IMR-90 (cell line): ENCODE data around the gene NT5C3B. TPM values are rescaled to one million over a fixed set of nuclear protein-coding genes. Genes with fewer than 3 reads are reported as not detected.
A peak's percentile ranks its signal among the peaks of the same experiment; 100 is the strongest.

Experiments used
- ATAC-seq: fragments of 200-7000 bp; cut with Tn5 transposase; 2 replicates; pipeline ENCODE4 v1.9.1; 2020; ENCODE audit warnings: low read depth, mild to moderate bottlenecking, moderate library complexity
- BruUV-seq: library from RNA; stranded (reverse); fragments of 400-500 nt; replicated peaks from 2 replicates; lab custom pipeline; 2021; lab: Mats Ljungman, UMichigan
- CTCF ChIA-PET: fragments of 300-600 bp; formaldehyde crosslinking; extraction: SDS; loops from one replicate; lab custom pipeline; 2021; ENCODE audit warnings: antibody characterized with exemption; lab: Yijun Ruan, JAX
- POLR2A ChIA-PET: fragments of 300-600 bp; sonication (Branson Sonifier 250); formaldehyde crosslinking; loops from one replicate; lab custom pipeline; 2022; ENCODE audit warnings: antibody characterized with exemption; ENCODE audit not compliant: unreplicated experiment; lab: Charles Lee
- DNase-seq: peaks from one replicate; pipeline ENCODE4 v3.0.0; 2013
- H2AFZ ChIP-seq: replicated peaks from 2 replicates; pipeline ENCODE3; 2013; ENCODE audit warnings: low read length, mild to moderate bottlenecking; ENCODE audit not compliant: poor library complexity
- H2AK5ac ChIP-seq: 2 replicates; pipeline ENCODE4 v1.6.1; 2013; ENCODE audit warnings: low read depth, low read length, inconsistent platforms
- H2AK9ac ChIP-seq: replicated peaks from 2 replicates; pipeline ENCODE3; 2013; ENCODE audit warnings: mild to moderate bottlenecking, low read depth, low read length, moderate library complexity; ENCODE audit not compliant: poor library complexity
- H2BK120ac ChIP-seq: 2 replicates; pipeline ENCODE4 v1.6.1; 2013; ENCODE audit warnings: low read depth, low read length, inconsistent platforms
- H2BK15ac ChIP-seq: 3 replicates; pipeline ENCODE4 v1.6.1; 2013; ENCODE audit warnings: low read depth, low read length, inconsistent platforms
- H2BK20ac ChIP-seq: 2 replicates; pipeline ENCODE4 v1.6.1; 2013; ENCODE audit warnings: low read depth, mild to moderate bottlenecking, inconsistent platforms, low read length, moderate library complexity
- H2BK5ac ChIP-seq: 2 replicates; pipeline ENCODE4 v1.6.1; 2013; ENCODE audit warnings: mild to moderate bottlenecking, low read depth, low read length, inconsistent platforms; ENCODE audit not compliant: poor library complexity, severe bottlenecking
- H3K14ac ChIP-seq: replicated peaks from 2 replicates; pipeline ENCODE4 v1.6.1; 2013; ENCODE audit warnings: low read depth, low read length, inconsistent platforms
- H3K18ac ChIP-seq: 2 replicates; pipeline ENCODE4 v1.6.1; 2013; ENCODE audit warnings: low read depth, low read length, control low read depth
- H3K23ac ChIP-seq: 2 replicates; pipeline ENCODE4 v1.6.1; 2013; ENCODE audit warnings: low read depth, low read length, inconsistent platforms
- H3K27ac ChIP-seq: 2 replicates; pipeline ENCODE4 v1.5.1; 2013; ENCODE audit warnings: mild to moderate bottlenecking, control low read depth, low read length; ENCODE audit not compliant: insufficient read depth
- H3K27me3 ChIP-seq: 2 replicates; pipeline ENCODE4 v1.6.1; 2013; ENCODE audit warnings: low read length; ENCODE audit not compliant: control insufficient read depth, insufficient read depth
- H3K36me3 ChIP-seq: 2 replicates; pipeline ENCODE4 v1.6.1; 2013; ENCODE audit warnings: low read length, mixed read lengths; ENCODE audit not compliant: control insufficient read depth, insufficient read depth
- H3K4ac ChIP-seq: 2 replicates; pipeline ENCODE4 v1.6.1; 2013; ENCODE audit warnings: low read depth, low read length, inconsistent platforms
- H3K4me1 ChIP-seq: 2 replicates; pipeline ENCODE4 v1.6.1; 2013; ENCODE audit warnings: low read length, mixed read lengths; ENCODE audit not compliant: control insufficient read depth, insufficient read depth
- H3K4me2 ChIP-seq: 2 replicates; pipeline ENCODE4 v1.6.1; 2013; ENCODE audit warnings: low read depth, mild to moderate bottlenecking, control low read depth, low read length, moderate library complexity
- H3K4me3 ChIP-seq: 2 replicates; pipeline ENCODE4 v1.5.1; 2013; ENCODE audit warnings: low read depth, mild to moderate bottlenecking, control low read depth, low read length, moderate library complexity; ENCODE audit not compliant: insufficient read depth
- H3K56ac ChIP-seq: 2 replicates; pipeline ENCODE4 v1.6.1; 2013; ENCODE audit warnings: low read length, inconsistent platforms; ENCODE audit not compliant: insufficient read depth; ENCODE audit errors: extremely low read depth
- H3K79me1 ChIP-seq, 2 experiments: 2 replicates each; pipeline ENCODE4 v1.6.1; 2013; ENCODE audit warnings: low read length in 2 of 2, inconsistent platforms in 1 of 2, low read depth in 1 of 2
- H3K9ac ChIP-seq: 2 replicates; pipeline ENCODE4 v1.6.1; 2013; ENCODE audit warnings: low read depth, low read length, control low read depth
- H3K9me1 ChIP-seq: 2 replicates; pipeline ENCODE4 v1.6.1; 2013; ENCODE audit warnings: low read length, inconsistent platforms; ENCODE audit not compliant: insufficient read depth
- H3K9me3 ChIP-seq: 2 replicates; pipeline ENCODE4 v1.6.1; 2013; ENCODE audit warnings: low read length; ENCODE audit not compliant: control insufficient read depth, insufficient read depth
- H4K20me1 ChIP-seq: 2 replicates; pipeline ENCODE4 v1.6.1; 2013; ENCODE audit warnings: low read length, inconsistent platforms; ENCODE audit not compliant: insufficient read depth
- H4K5ac ChIP-seq: 2 replicates; pipeline ENCODE4 v1.6.1; 2013; ENCODE audit warnings: mild to moderate bottlenecking, low read depth, low read length, control low read depth
- H4K8ac ChIP-seq, 2 experiments: 2 replicates each; pipeline ENCODE4 v1.6.1; 2013; ENCODE audit warnings: low read depth in 2 of 2, low read length in 2 of 2, control low read depth in 1 of 2, inconsistent platforms in 1 of 2
- H4K91ac ChIP-seq: 2 replicates; pipeline ENCODE4 v1.6.1; 2013; ENCODE audit warnings: low read depth, low read length, inconsistent platforms; ENCODE audit not compliant: insufficient read depth
- CHD1 ChIP-seq: IDR thresholded peaks from 2 replicates; pipeline ENCODE4 v1.6.1; 2012; ENCODE audit warnings: low read depth, low read length, improper control_type of control experiment
- ELK1 ChIP-seq: fragments of 150-350 bp; IDR thresholded peaks from 2 replicates; pipeline ENCODE4 v1.6.1; 2016; ENCODE audit warnings: low read depth, mild to moderate bottlenecking, low read length, moderate library complexity, borderline replicate concordance
- RAD21 ChIP-seq: IDR thresholded peaks from 2 replicates; pipeline ENCODE4 v1.6.1; 2012; ENCODE audit warnings: low read length, improper control_type of control experiment
- WGBS, 2 experiments: methylation state at CpG; one replicate each; pipeline versions ENCODE4 v1.1.5 to v1.1.7; 2013; ENCODE audit warnings: missing lambda C conversion rate in 2 of 2; ENCODE audit not compliant: insufficient read length in 1 of 2; ENCODE audit errors: extremely low coverage in 2 of 2; 5-methylcytosine and 5-hydroxymethylcytosine counted together
- dilution Hi-C: fragments of 300-500 bp; cut with HindIII; formaldehyde crosslinking; loops from one replicate; pipeline ENCODE4 v1.14.3; 2018; ENCODE audit warnings: low sequenced_read_pairs; ENCODE audit not compliant: unreplicated experiment
- in situ Hi-C: fragments of 300-500 bp; cut with MboI; formaldehyde crosslinking; loops from 3 replicates; pipeline ENCODE4 v1.14.3; 2019; ENCODE audit warnings: low sequenced_read_pairs, inconsistent platforms, mixed read lengths
- intact Hi-C: fragments of 100-400 bp; cut with micrococcal nuclease; formaldehyde crosslinking; loops from 2 replicates; pipeline ENCODE4 v1.10.0; 2022
- microRNA-seq, 2 experiments: library from miRNA; stranded (forward) in 1 of 2; unstranded in 1 of 2; fragments of 10-50 nt in 1 of 2; fragments of <30 nt in 1 of 2; gene quantifications in 1 of 2; microRNA quantifications in 1 of 2; one replicate each; pipeline versions ENCODE3 to v1.1.0; 2013 to 2020; ENCODE audit not compliant: insufficient read depth in 1 of 2, insufficient read length in 1 of 2, unreplicated experiment in 1 of 2
- polyA plus RNA-seq, 3 experiments: library from polyadenylated mRNA; depleted of rRNA; stranded (reverse); fragments of >200 nt; gene quantifications; 2 replicates each; pipeline ENCODE4 v1.2.3, GENCODE V29; 2012; ENCODE audit warnings: low replicate concordance in 1 of 3
- small RNA-seq, 5 experiments: library from RNA; depleted of rRNA; stranded (forward); fragments of <200 nt; gene quantifications; one replicate each; pipeline ENCODE3, GENCODE V24; 2012
- total RNA-seq: library from RNA; depleted of rRNA; stranded (reverse); fragments of >200 nt; gene quantifications from 2 replicates; pipeline ENCODE4 v1.2.3, GENCODE V29; 2012; rRNA removed

NT5C3B gene
- total and polyA plus RNA-seq, 2 of the 4 experiments (the other 2 are of a cell fraction), result 59.9 to 92.7 TPM

DNA sequence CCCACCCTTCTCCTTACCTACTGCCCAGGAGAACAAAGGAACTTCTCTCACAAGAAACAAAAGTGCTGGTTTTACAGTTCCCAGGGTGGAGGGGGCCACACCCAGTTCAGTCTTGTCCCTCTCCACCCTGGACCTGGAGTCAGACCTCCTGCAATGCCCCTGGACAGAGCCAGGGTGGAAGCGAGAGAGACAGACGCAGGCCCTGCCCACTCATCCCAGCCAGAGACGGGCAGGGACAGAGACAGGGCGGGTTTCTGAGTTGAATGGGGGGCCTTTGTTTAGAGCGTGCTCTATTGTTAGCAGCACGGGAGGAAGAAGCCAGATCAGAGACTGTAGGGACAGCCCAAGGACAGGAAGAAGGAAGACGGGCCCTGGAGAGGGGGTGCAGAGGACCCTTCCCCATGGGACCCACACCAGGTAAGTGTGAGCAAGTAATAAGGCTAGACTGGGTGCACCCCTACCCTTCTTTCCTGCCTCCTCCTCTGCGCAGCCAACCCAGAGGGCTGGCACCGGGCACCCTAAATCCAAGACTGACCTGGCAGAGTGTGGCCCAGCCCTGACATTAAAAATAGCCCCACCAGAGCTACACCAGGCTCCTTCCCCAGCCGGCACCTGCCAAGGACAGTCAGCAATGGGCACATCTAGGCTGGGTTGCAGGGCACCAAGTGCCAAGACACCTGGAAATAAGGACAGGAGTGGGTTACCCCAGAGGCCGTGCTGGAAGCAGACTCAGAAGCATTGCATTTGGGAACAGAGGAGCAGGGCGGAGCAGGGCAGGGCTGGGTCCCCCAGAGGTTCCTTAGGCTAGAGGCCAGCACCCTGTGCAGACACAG is 60.4 kb downstream of the NT5C3B start:
- Histone ChIP-seq H3K27ac (no peak overlapping the region), H2AK5ac (peak overlapping the region; percentile 65), H2BK5ac (no peak overlapping the region), H4K8ac (no peak overlapping the region; a peak in 1 of 4 replicates), H4K5ac (no peak overlapping the region), H3K9me3 (no peaks in the 10 kb centered on the region), H3K14ac (0 out of 2 replicates have a peak overlapping the region, but pooled peaks have one; percentile 19), H3K4me1 (peaks cover 25% of the 10 kb centered on the region), H2AFZ (no peak overlapping the region), H2BK120ac (peak overlapping the region; percentile 4; the same call in 1 of the 2 replicates), H3K79me1 (peaks cover 14 to 65% of the 10 kb centered on the region in 2 experiments; a peak in 3 of 4 replicates), H3K9me1 (peaks cover 27% of the 10 kb centered on the region), H3K27me3 (no peaks in the 10 kb centered on the region), H3K4me3 (no peak overlapping the region), H3K18ac (no peak overlapping the region), H3K4me2 (no peak overlapping the region), H4K20me1 (peaks cover 31% of the 10 kb centered on the region), H3K4ac (peak overlapping the region; percentile 60), H2BK15ac (no peak overlapping the region; the same call in 2 of the 3 replicates), H2AK9ac (no peak overlapping the region), H2BK20ac (no peak overlapping the region), H4K91ac (no peak overlapping the region), H3K56ac (no peak overlapping the region), H3K9ac (no peak overlapping the region), H3K36me3 (peaks cover 24% of the 10 kb centered on the region), H3K23ac (no peak overlapping the region)
- intact Hi-C loops, result no loop called here
- no TSS peak for BruUV-seq
- ChIA-PET POLR2A (no interaction called here), CTCF (interaction anchor here (0.7 kb wide), 1 partner anchor 11 kb away, joined by 3 read pairs; the partner anchor contains the start of gene JUP)
- dilution Hi-C loops, result no loop called here
- DNase-seq (no peak), ATAC-seq (no peak)
- TF ChIP-seq CHD1 (no peak), ELK1 (no peak), RAD21 (no peak)
- in situ Hi-C loops, result no loop called here
- WGBS, 2 experiments, result 90% methylated on average over 2 of the region's 12 CpGs; no CpG with 5 or more reads in 1 of the 2 experiments

Small RNAs within 50 kb of the gene (microRNA-seq; reads per million reads assigned to microRNA genes)
- gene AC125257.2 (ENCODE audit: insufficient read depth, insufficient read length), result not detected

Small RNAs within 50 kb of the gene (small RNA-seq; reads per million reads assigned to genes)
- gene AC125257.2, result 0 reads per million in 5 experiments

Other genes with a start within 250 kb of the NT5C3B start
- gene KRT14, start 249.3 kb downstream of the NT5C3B start, total RNA-seq, result not detected in 2 replicates
- not detected in 2 replicates for gene KRT14, start 249.3 kb downstream of the NT5C3B start, polyA plus RNA-seq (2012; rRNA removed)
- gene KRT16, start 223.5 kb downstream of the NT5C3B start, total RNA-seq, result not detected in 2 replicates
- gene KRT16, start 223.5 kb downstream of the NT5C3B start, polyA plus RNA-seq (2012; rRNA removed), result not detected in 2 replicates
- 2.5 TPM in 2 replicates for gene KRT17, start 211.7 kb downstream of the NT5C3B start, total RNA-seq
- gene KRT17, start 211.7 kb downstream of the NT5C3B start, polyA plus RNA-seq (2012; rRNA removed), result 4.6 and 5.3 TPM in 2 replicates
- gene EIF1, start 147.3 kb downstream of the NT5C3B start, total RNA-seq, result 89.4 and 102 TPM in 2 replicates
- gene EIF1, start 147.3 kb downstream of the NT5C3B start, polyA plus RNA-seq (2012; rRNA removed), result 381 and 388 TPM in 2 replicates
- gene GAST, start 123.9 kb downstream of the NT5C3B start, total RNA-seq, result not detected in 2 replicates
- gene GAST, start 123.9 kb downstream of the NT5C3B start, polyA plus RNA-seq (2012; rRNA removed), result not detected in 2 replicates
- under 0.01 TPM in 1 of 2 replicates, not detected in the other for gene HAP1, start 101.6 kb downstream of the NT5C3B start, total RNA-seq
- gene HAP1, start 101.6 kb downstream of the NT5C3B start, polyA plus RNA-seq (2012; rRNA removed), result 0.09 and 0.11 TPM in 2 replicates
- gene JUP, start 49.5 kb downstream of the NT5C3B start, total RNA-seq, result 12.9 and 14.7 TPM in 2 replicates
- 27.3 and 28.4 TPM in 2 replicates for gene JUP, start 49.5 kb downstream of the NT5C3B start, polyA plus RNA-seq (2012; rRNA removed)
- gene P3H4, start 24.3 kb downstream of the NT5C3B start, total RNA-seq, result 21.5 and 22.2 TPM in 2 replicates
- gene P3H4, start 24.3 kb downstream of the NT5C3B start, polyA plus RNA-seq (2012; rRNA removed), result 66.7 and 76.9 TPM in 2 replicates
- 156 and 170 TPM in 2 replicates for gene FKBP10, start 23.2 kb downstream of the NT5C3B start, total RNA-seq
- 984 and 1,083 TPM in 2 replicates for gene FKBP10, start 23.2 kb downstream of the NT5C3B start, polyA plus RNA-seq (2012; rRNA removed)
- under 0.01 and 0.18 TPM in 2 replicates for gene KLHL10, start 1.6 kb upstream of the NT5C3B start, total RNA-seq
- gene KLHL10, start 1.6 kb upstream of the NT5C3B start, polyA plus RNA-seq (2012; rRNA removed), result 0.07 TPM in 1 of 2 replicates, not detected in the other
- gene KLHL11, start 29.2 kb upstream of the NT5C3B start, total RNA-seq, result 38.5 and 43.6 TPM in 2 replicates
- 3.5 and 4.1 TPM in 2 replicates for gene KLHL11, start 29.2 kb upstream of the NT5C3B start, polyA plus RNA-seq (2012; rRNA removed)
- 228 and 230 TPM in 2 replicates for gene ACLY, start 82.7 kb upstream of the NT5C3B start, total RNA-seq
- 167 and 170 TPM in 2 replicates for gene ACLY, start 82.7 kb upstream of the NT5C3B start, polyA plus RNA-seq (2012; rRNA removed)
- gene ODAD4, start 94.4 kb upstream of the NT5C3B start, total RNA-seq, result 0.54 and 0.56 TPM in 2 replicates
- 0.37 and 0.38 TPM in 2 replicates for gene ODAD4, start 94.4 kb upstream of the NT5C3B start, polyA plus RNA-seq (2012; rRNA removed)
- 45.5 and 50.3 TPM in 2 replicates for gene CNP, start 130.6 kb upstream of the NT5C3B start, total RNA-seq
- 46.4 and 56.5 TPM in 2 replicates for gene CNP, start 130.6 kb upstream of the NT5C3B start, polyA plus RNA-seq (2012; rRNA removed)
- gene DNAJC7, start 181.2 kb upstream of the NT5C3B start, total RNA-seq, result 71.7 and 76.9 TPM in 2 replicates
- 42.3 and 49.3 TPM in 2 replicates for gene DNAJC7, start 181.2 kb upstream of the NT5C3B start, polyA plus RNA-seq (2012; rRNA removed)
- 20.8 and 25.6 TPM in 2 replicates for gene NKIRAS2, start 183.9 kb upstream of the NT5C3B start, total RNA-seq
- 51.8 and 55.1 TPM in 2 replicates for gene NKIRAS2, start 183.9 kb upstream of the NT5C3B start, polyA plus RNA-seq (2012; rRNA removed)
- gene C17orf113, start 214.4 kb upstream of the NT5C3B start, total RNA-seq, result under 0.01 TPM in 1 of 2 replicates, not detected in the other
- 0.03 and 0.07 TPM in 2 replicates for gene C17orf113, start 214.4 kb upstream of the NT5C3B start, polyA plus RNA-seq (2012; rRNA removed)